GM12878 (cell line): ENCODE data around the gene AJUBA.

Experiments
- CTCF ChIP-seq, 3 experiments: IDR thresholded peaks in 2 of 3; conservative IDR thresholded peaks in 1 of 3; 2 replicates each; pipeline ENCODE4 v1.5.1; 2011; ENCODE audit warnings: low read depth in 3 of 3, low read length in 3 of 3, mild to moderate bottlenecking in 3 of 3, control low read depth in 2 of 3, moderate library complexity in 2 of 3, inconsistent platforms in 1 of 3, mixed read lengths in 1 of 3; ENCODE audit not compliant: control insufficient read depth in 2 of 3, insufficient read depth in 1 of 3; ENCODE audit errors: extremely low read depth in 1 of 3
- EP300 ChIP-seq, 2 experiments: fragments of 150-350 bp in 1 of 2; IDR thresholded peaks; 2 replicates each; pipeline ENCODE4 v1.6.1; 2011 to 2012; ENCODE audit warnings: low read depth in 2 of 2, low read length in 2 of 2, borderline replicate concordance in 1 of 2, improper control_type of control experiment in 1 of 2, inconsistent platforms in 1 of 2; ENCODE audit not compliant: control insufficient read depth in 1 of 2
- MYB ChIP-seq: fragments of 150-350 bp; IDR thresholded peaks from 2 replicates; pipeline ENCODE4 v1.6.1; 2014; ENCODE audit warnings: mild to moderate bottlenecking, low read depth, low read length, borderline replicate concordance
- POLR2A ChIP-seq: IDR thresholded peaks from 2 replicates; pipeline ENCODE4 v1.6.1; 2011; ENCODE audit warnings: low read depth, mild to moderate bottlenecking, low read length
- ZBTB33 ChIP-seq: fragments of 450-650 bp; IDR thresholded peaks from 2 replicates; pipeline ENCODE4 v1.6.1; 2017; ENCODE audit warnings: mild to moderate bottlenecking

DNA sequence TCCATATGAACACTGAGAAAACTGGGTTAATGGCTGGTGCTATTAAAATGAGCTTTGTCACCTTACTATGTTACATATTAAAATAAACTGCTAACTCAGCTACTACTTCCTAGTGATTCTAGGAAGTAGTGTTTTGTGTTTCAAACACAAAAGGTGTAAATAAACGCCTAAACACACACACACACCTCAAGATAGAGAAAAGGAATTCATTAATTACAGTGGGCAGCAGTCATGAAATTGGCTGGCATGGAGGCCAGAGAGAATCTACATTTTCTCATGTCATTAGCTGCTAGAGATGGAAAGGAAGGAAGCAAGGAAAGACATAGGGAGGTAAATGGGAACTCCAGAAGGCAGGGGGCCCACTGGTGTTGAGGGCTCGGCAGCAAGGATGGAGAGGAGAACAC, 52.4 kb downstream of the AJUBA start:
- no peak for TF ChIP-seq CTCF (IDR thresholded peaks at IDR 0.05 in 2 of 3, conservative IDR thresholded peaks at IDR 0.05 in 1 of 3; ENCODE audit: control insufficient read depth in 2 of 3, extremely low read depth in 1 of 3, insufficient read depth in 1 of 3, low read depth in 3 of 3, low read length in 3 of 3)
- no peak for TF ChIP-seq MYB
- no peak for TF ChIP-seq ZBTB33
- TF ChIP-seq EP300 (IDR thresholded peaks at IDR 0.05; ENCODE audit: borderline replicate concordance in 1 of 2, control insufficient read depth in 1 of 2, low read depth in 2 of 2, low read length in 2 of 2), result no peak
- TF ChIP-seq POLR2A, result no peak
